ENCODE results near the gene IFNAR1.

GRCh38 chr21:33372582-33372981, 47.8 kb downstream of the IFNAR1 start:
- TF ChIP-seq POLR2A (IDR thresholded peaks at IDR 0.05; ENCODE audit: low read length) (no peak), GATA1 (IDR thresholded peaks at IDR 0.05; ENCODE audit: low read depth, low read length) (no peak)

All from erythroblast (primary cell).